Lower lobe of right lung (tissue), 2 donors: ENCODE measurements around the gene CEP78. TPM values are rescaled to one million over a fixed set of nuclear protein-coding genes. Genes with fewer than 3 reads are reported as not detected.

ENCODE experiments used
- ATAC-seq, 2 donors: fragments of 200-7000 bp; cut with Tn5 transposase; one replicate each; pipeline ENCODE4 v1.9.1; 2020 to 2022; ENCODE audit warnings: mild to moderate bottlenecking in 2 of 2, moderate library complexity in 2 of 2
- DNase-seq: peaks from one replicate; pipeline ENCODE4 v3.0.0-alpha.2; 2020
- H3K27ac ChIP-seq: fragments of 200-600 bp; one replicate; pipeline ENCODE4 v1.8.0; 2022
- H3K27me3 ChIP-seq: fragments of 200-600 bp; one replicate; pipeline ENCODE4 v1.8.0; 2022; ENCODE audit warnings: low read depth
- H3K36me3 ChIP-seq: fragments of 200-600 bp; one replicate; pipeline ENCODE4 v1.8.0; 2022; ENCODE audit warnings: mild to moderate bottlenecking
- H3K4me1 ChIP-seq: fragments of 200-600 bp; one replicate; pipeline ENCODE4 v1.8.0; 2022
- H3K4me3 ChIP-seq: fragments of 200-600 bp; one replicate; pipeline ENCODE4 v1.8.0; 2022; ENCODE audit warnings: mild to moderate bottlenecking
- H3K9me3 ChIP-seq: fragments of 200-600 bp; one replicate; pipeline ENCODE4 v1.8.0; 2022
- intact Hi-C: fragments of 100-400 bp; cut with DNase I; formaldehyde crosslinking; loops from one replicate; pipeline ENCODE4 v1.11.0; 2022
- total RNA-seq: library from RNA; stranded (reverse); fragmentation: NEBNext Ultra II Directional; extraction: Animal tissue kit (Norgen Biotek cat#: 25700); gene quantifications from one replicate; pipeline ENCODE4 v1.2.1, GENCODE V29; 2021
- TF ChIP-seq, protein P1 (sequence below): fragments of 200-600 bp; IDR thresholded peaks from one replicate; pipeline ENCODE4 v1.8.0; 2022; ENCODE audit warnings: antibody characterized with exemption, mild to moderate bottlenecking
- donor health status: DM: no; HTN: yes; CAD: no; lungs with severe emphysema.

CEP78 gene
- total RNA-seq, 1 donor from 2014 or later, result 12.9 TPM

DNA sequence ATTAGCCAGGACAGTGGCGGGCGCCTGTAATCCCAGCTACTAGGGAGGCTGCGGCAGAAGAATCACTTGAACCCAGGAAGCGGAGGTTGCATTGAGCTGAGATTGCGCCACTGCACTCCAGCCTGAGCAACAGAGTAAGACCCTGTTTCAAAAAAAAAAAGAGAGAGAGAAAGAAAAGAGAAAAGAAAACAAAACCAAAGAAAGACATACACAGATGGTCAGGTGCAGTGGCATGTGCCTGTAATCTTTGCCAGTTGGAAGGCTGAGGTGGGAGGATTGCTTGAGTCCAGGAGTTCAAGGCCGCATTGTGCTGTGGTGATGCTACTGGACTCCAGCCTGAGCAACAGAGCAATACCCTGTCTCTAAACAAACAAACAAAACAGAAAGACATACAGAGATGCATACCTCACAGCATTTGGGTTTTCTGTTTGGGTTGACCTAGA is 51.1 kb downstream of the CEP78 start:
- Histone ChIP-seq H3K4me1 (peaks cover under 1% of the 10 kb centered on the region), H3K9me3 (no peaks in the 10 kb centered on the region), H3K27me3 (no peaks in the 10 kb centered on the region), H3K36me3 (no peaks in the 10 kb centered on the region), H3K27ac (no peak overlapping the region), H3K4me3 (no peak overlapping the region)
- intact Hi-C loops, result no loop called here
- TF ChIP-seq, protein P1, sequence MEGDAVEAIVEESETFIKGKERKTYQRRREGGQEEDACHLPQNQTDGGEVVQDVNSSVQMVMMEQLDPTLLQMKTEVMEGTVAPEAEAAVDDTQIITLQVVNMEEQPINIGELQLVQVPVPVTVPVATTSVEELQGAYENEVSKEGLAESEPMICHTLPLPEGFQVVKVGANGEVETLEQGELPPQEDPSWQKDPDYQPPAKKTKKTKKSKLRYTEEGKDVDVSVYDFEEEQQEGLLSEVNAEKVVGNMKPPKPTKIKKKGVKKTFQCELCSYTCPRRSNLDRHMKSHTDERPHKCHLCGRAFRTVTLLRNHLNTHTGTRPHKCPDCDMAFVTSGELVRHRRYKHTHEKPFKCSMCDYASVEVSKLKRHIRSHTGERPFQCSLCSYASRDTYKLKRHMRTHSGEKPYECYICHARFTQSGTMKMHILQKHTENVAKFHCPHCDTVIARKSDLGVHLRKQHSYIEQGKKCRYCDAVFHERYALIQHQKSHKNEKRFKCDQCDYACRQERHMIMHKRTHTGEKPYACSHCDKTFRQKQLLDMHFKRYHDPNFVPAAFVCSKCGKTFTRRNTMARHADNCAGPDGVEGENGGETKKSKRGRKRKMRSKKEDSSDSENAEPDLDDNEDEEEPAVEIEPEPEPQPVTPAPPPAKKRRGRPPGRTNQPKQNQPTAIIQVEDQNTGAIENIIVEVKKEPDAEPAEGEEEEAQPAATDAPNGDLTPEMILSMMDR, result no peak
- ATAC-seq, result no peak
- no peak for DNase-seq

- no peaks in the 10 kb centered on the region for H3K27me3 ChIP-seq
- H3K27ac ChIP-seq, result no peak overlapping the region
- no peaks in the 10 kb centered on the region for H3K4me1 ChIP-seq
- no peak overlapping the region for H3K4me3 ChIP-seq
- no peaks in the 10 kb centered on the region for H3K9me3 ChIP-seq
- TF ChIP-seq, protein P1, result no peak
- intact Hi-C loops, result no loop called here
- ATAC-seq, result no peak
- no peaks in the 10 kb centered on the region for H3K36me3 ChIP-seq
- DNase-seq, result no peak
These were observed 52.5 kb downstream of the CEP78 start for GRCh38 chr9:78288214-78288892.

DNA sequence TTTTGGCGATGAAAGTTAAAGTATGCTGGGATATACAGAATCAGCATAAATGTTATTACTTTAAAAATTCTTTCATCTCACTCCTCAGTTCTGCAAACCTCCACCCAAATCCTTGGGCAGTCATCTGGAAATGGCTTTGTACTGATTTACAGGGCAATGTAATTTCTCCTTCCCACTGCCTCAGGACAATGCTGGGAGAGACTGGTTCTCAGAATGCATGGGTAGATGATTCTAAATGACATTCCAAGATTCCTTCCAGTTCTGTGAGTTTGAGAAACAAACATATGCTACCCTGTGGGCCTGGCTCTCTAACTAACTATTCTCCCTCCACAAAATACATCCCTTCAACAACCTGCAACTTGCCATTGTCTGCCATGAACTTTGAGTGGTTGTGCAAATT is 53.6 kb downstream of the CEP78 start:
- no peaks in the 10 kb centered on the region for H3K9me3 ChIP-seq
- no peaks in the 10 kb centered on the region for H3K36me3 ChIP-seq
- H3K27ac ChIP-seq, result no peak overlapping the region
- intact Hi-C loops, result no loop called here
- ATAC-seq, result no peak
- H3K4me1 ChIP-seq, result no peaks in the 10 kb centered on the region
- no peak overlapping the region for H3K4me3 ChIP-seq
- no peak for DNase-seq
- no peaks in the 10 kb centered on the region for H3K27me3 ChIP-seq
- TF ChIP-seq, protein P1, result no peak

DNA sequence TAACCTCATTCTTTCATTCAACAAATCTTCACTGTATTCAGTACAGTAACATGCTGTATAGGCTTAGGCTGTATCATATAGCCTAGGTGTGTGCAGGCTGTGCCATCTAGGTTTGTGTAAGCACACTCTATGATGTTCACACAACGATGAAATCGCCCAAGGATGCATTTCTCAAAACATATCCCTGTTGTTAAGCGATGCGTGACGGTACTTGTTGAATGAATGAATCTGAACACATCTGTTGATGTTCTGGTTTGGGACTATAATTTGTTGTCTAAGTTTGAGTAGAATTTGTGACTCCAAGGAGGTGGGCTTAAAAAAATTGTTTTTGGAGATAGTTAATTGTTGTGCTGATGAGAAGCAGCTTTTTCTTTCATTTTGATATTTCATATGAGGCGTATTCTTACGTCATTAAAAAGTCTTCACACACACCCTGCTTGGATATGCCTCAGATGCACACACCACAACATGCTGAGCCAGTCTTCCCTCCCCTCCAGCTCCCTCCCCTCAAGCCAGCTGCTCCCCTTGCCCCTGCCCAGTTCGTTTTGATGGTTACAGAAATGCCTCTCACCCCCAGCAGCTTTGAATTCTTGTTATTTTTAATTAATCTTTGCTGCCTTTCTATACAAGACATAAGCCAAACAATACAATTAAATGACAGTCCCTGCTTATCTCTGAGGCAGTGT is 55.5 kb downstream of the CEP78 start:
- DNase-seq (no peak), ATAC-seq (no peak)
- H3K36me3 ChIP-seq, result no peaks in the 10 kb centered on the region
- H3K4me3 ChIP-seq, result no peak overlapping the region
- no peak overlapping the region for H3K27ac ChIP-seq
- TF ChIP-seq, protein P1, result no peak
- H3K4me1 ChIP-seq, result peaks cover 7% of the 10 kb centered on the region
- intact Hi-C loops, result no loop called here
- no peaks in the 10 kb centered on the region for H3K9me3 ChIP-seq
- no peaks in the 10 kb centered on the region for H3K27me3 ChIP-seq

DNA sequence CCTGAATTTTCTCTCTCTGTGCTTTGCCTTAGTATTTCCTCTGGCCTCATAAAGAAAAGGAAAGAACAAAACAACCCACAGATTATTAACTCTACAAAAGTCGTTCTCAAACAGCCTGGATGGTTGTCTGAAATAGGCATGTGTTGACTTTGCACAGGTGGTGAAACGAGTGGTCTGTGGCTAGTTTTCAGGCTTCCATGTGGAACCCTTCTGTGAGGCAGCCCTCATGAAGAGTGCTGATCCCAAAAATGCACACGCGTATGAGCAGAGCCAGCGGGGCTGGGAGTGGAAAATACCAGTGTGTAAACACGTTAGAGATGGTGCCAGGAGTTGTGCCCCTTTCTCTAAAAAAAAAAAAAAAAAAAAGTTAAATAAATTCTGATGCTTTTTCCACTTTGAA is 56.2 kb downstream of the CEP78 start:
- ATAC-seq (no peak), DNase-seq (no peak)
- H3K4me3 ChIP-seq, result no peak overlapping the region
- no peaks in the 10 kb centered on the region for H3K9me3 ChIP-seq
- no peaks in the 10 kb centered on the region for H3K36me3 ChIP-seq
- intact Hi-C loops, result no loop called here
- no peak overlapping the region for H3K27ac ChIP-seq
- peaks cover 3% of the 10 kb centered on the region for H3K27me3 ChIP-seq
- TF ChIP-seq, protein P1, result no peak
- H3K4me1 ChIP-seq, result peaks cover 12% of the 10 kb centered on the region
